ENCODE data around the gene YPEL1. TPM values are rescaled to one million over a fixed set of nuclear protein-coding genes. Genes with fewer than 3 reads are reported as not detected.

Gene YPEL1
- total and polyA plus RNA-seq, 10 of the 15 experiments (the other 5 are each of a cell fraction or from before 2014, with no cell fraction given), result 0.13 to 5.0 (median 1.6) TPM

DNA sequence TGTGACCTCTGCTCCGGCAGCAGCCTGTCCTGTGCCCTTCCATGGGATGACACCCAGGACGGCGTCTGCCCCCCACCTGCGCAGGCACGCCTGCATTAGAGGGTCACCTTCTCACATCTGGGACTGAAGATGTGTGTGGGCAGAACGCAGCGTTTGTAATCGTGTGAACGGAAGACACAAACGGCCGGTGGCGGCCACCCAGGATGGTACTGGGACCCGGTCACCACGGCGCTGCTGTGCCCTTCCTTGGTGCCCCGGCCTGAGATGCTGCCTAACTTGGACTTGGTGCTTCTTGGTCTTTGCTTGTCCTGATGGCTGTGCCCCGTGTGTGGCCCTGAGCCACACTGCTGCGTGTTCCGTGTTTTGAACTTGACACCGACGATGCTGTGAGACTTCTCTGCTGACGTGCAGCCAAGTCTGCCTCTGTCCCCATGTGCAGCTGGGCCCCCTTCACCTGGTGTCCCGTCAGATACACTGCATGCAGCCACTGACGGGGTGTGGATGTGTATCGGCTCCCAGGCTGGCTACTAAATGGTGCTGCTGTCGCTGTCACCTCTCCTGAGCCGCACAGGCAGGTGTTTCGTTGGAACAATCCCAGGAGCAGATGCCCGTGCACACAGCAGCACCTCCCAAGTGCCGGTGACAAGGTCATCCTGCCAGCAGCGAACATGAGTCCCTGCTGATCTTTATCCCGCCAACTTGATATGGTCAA, 21.4 kb downstream of the YPEL1 start:
- FAIRE-seq, result no peak
- TF ChIP-seq SUZ12 (IDR thresholded peaks at IDR 0.05; ENCODE audit: unreplicated experiment), result no peak
- no peak for TF ChIP-seq SIX5 (IDR thresholded peaks at IDR 0.05; ENCODE audit: low read depth, low read length, severe bottlenecking)
- no peak for TF ChIP-seq ZNF274 (IDR thresholded peaks at IDR 0.05; ENCODE audit: insufficient read depth, insufficient read length)
- TF ChIP-seq SMC3 (IDR thresholded peaks at IDR 0.05; ENCODE audit: borderline replicate concordance, low read length), result no peak
- TF ChIP-seq ZNF592 (IDR thresholded peaks at IDR 0.05), result no peak
- TF ChIP-seq FOXK2 (IDR thresholded peaks at IDR 0.05), result no peak
- TF ChIP-seq, protein P1, sequence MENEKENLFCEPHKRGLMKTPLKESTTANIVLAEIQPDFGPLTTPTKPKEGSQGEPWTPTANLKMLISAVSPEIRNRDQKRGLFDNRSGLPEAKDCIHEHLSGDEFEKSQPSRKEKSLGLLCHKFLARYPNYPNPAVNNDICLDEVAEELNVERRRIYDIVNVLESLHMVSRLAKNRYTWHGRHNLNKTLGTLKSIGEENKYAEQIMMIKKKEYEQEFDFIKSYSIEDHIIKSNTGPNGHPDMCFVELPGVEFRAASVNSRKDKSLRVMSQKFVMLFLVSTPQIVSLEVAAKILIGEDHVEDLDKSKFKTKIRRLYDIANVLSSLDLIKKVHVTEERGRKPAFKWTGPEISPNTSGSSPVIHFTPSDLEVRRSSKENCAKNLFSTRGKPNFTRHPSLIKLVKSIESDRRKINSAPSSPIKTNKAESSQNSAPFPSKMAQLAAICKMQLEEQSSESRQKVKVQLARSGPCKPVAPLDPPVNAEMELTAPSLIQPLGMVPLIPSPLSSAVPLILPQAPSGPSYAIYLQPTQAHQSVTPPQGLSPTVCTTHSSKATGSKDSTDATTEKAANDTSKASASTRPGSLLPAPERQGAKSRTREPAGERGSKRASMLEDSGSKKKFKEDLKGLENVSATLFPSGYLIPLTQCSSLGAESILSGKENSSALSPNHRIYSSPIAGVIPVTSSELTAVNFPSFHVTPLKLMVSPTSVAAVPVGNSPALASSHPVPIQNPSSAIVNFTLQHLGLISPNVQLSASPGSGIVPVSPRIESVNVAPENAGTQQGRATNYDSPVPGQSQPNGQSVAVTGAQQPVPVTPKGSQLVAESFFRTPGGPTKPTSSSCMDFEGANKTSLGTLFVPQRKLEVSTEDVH (IDR thresholded peaks at IDR 0.05; ENCODE audit: low read depth, partially characterized antibody), result no peak
- TF ChIP-seq RAD51 (IDR thresholded peaks at IDR 0.05), result no peak
- no peak for TF ChIP-seq RUNX3 (IDR thresholded peaks at IDR 0.05; ENCODE audit: low read length)
- TF ChIP-seq, protein P2, sequence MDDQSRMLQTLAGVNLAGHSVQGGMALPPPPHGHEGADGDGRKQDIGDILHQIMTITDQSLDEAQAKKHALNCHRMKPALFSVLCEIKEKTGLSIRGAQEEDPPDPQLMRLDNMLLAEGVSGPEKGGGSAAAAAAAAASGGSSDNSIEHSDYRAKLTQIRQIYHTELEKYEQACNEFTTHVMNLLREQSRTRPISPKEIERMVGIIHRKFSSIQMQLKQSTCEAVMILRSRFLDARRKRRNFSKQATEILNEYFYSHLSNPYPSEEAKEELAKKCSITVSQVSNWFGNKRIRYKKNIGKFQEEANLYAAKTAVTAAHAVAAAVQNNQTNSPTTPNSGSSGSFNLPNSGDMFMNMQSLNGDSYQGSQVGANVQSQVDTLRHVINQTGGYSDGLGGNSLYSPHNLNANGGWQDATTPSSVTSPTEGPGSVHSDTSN (IDR thresholded peaks at IDR 0.05; ENCODE audit: insufficient replicate concordance, low read depth, low read length), result no peak
- TF ChIP-seq, protein P3, sequence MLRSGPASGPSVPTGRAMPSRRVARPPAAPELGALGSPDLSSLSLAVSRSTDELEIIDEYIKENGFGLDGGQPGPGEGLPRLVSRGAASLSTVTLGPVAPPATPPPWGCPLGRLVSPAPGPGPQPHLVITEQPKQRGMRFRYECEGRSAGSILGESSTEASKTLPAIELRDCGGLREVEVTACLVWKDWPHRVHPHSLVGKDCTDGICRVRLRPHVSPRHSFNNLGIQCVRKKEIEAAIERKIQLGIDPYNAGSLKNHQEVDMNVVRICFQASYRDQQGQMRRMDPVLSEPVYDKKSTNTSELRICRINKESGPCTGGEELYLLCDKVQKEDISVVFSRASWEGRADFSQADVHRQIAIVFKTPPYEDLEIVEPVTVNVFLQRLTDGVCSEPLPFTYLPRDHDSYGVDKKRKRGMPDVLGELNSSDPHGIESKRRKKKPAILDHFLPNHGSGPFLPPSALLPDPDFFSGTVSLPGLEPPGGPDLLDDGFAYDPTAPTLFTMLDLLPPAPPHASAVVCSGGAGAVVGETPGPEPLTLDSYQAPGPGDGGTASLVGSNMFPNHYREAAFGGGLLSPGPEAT (IDR thresholded peaks at IDR 0.05; ENCODE audit: low read depth), result no peak

More for the DNA sequence above, 21.4 kb downstream of the YPEL1 start:
- Histone ChIP-seq H3K27ac (ENCODE audit: control insufficient read depth, insufficient read depth) (no peak overlapping the region), H3K4me2 (ENCODE audit: control insufficient read depth, insufficient read depth) (no peak overlapping the region), H3K4me1 (ENCODE audit: control insufficient read depth, insufficient read depth, low read length) (no peaks in the 10 kb centered on the region), H3K9me3 (replicated peaks; ENCODE audit: control insufficient read depth, insufficient read depth, low read length) (no peaks in the 10 kb centered on the region), H3K4me3 (no peak overlapping the region), H4K20me1 (ENCODE audit: control insufficient read depth, insufficient read depth) (no peaks in the 10 kb centered on the region), H3K27me3 (replicated peaks in 1 of 2; ENCODE audit: control insufficient read depth in 2 of 2, insufficient read depth in 2 of 2, low read length in 1 of 2) (no peaks in the 10 kb centered on the region), H3K36me3 (ENCODE audit: control insufficient read depth in 2 of 2, insufficient read depth in 2 of 2, low read length in 1 of 2) (no peaks in the 10 kb centered on the region), H3K9ac (ENCODE audit: control insufficient read depth, insufficient read depth, low read length) (no peak overlapping the region), H3K79me2 (ENCODE audit: control insufficient read depth, insufficient read depth, low read length) (no peaks in the 10 kb centered on the region), H2AFZ (ENCODE audit: control insufficient read depth, low read depth, low read length) (no peak overlapping the region)
- no TSS peak for BruUV-seq (replicated peaks)
- SMC1A ChIA-PET (ENCODE audit: uncharacterized antibody, unreplicated experiment), result interaction anchor here (0.6 to 2.2 kb wide), 9 partner anchors 14 to 238 kb away, joined by 3 to 12 read pairs (median 4); partner anchors contain the start of gene PPM1F
- CTCF ChIA-PET, result interaction anchor here (0.5 to 4.6 kb wide), 19 partner anchors 12 to 1243 kb away, joined by 3 to 36 read pairs (median 3); no protein-coding TSS in a partner anchor
- RAD21 ChIA-PET (ENCODE audit: unreplicated experiment), result interaction anchor here (0.5 to 2.3 kb wide), 11 partner anchors 12 to 238 kb away, joined by 3 to 13 read pairs (median 4); partner anchors contain the start of gene PPM1F
- DNase-seq (ENCODE audit: low read depth, low spot score) (no peak), ATAC-seq (no peak)
- WGBS (ENCODE audit: insufficient coverage, insufficient replicate concordance, low lambda C conversion rate, missing lambda C conversion rate), result 78% methylated on average over 30 of the region's 32 CpGs
- in situ Hi-C loops (cut with MboI) (loop anchor here (5.0 to 25.0 kb wide), 2 partner anchors 233 to 1198 kb away; no protein-coding TSS in a partner anchor), intact Hi-C loops (cut with micrococcal nuclease; ENCODE audit: unreplicated experiment) (no loop called here)
- POLR2A ChIA-PET, result interaction anchor here (0.8 to 1.0 kb wide), 2 partner anchors 47 to 128 kb away, joined by 3 read pairs; no protein-coding TSS in a partner anchor

Data from GM12878 (cell line).